ENCODE data around the gene ERICH6B.

Gene ERICH6B

DNA sequence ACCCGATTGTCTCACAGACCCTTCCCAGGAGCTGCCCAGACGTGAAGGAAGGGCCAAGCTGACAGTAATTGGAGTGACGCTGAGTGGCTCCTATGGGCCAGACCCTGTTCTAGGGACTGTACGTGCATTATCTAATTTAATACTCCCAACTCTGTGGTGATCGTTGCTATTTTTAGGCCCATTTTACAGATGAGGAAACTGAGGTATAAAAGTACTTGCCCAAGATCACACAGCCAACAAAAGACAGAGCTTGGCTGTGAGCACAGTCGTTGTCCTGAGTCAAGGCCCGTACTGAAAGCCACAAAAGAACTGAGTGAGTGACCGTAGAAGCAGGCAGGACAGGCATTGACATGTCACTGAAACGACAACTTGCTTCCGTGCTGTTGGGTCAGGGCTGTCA is 74.7 kb downstream of the ERICH6B start:
- DNase-seq = no peak

DNA sequence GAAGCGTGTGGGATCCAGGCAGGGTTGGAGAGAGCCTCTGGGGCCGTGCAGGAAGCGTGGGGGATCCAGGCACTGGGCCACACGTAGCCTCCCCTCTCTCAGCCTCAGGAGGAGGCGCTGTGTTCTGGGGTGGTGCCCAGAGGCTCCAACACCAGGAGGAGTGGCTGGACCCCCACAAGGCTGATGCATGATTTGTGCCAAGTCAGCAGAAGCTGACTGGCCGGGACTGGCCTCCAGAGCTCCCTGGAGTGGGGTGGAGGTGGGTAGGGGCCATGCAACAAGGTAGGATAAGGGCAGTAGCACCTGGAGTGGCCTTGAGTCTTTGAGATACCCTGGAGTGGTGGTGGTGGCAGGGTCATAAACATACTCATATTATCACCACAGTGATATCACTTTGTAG is 75.3 kb downstream of the ERICH6B start:
- no peak for DNase-seq

GRCh38 chr13:45538382-45538781 is 77.2 kb downstream of the ERICH6B start:
- no peak for DNase-seq

GRCh38 chr13:45537516-45537915 is 78.0 kb downstream of the ERICH6B start:
- no peak for DNase-seq

DNA sequence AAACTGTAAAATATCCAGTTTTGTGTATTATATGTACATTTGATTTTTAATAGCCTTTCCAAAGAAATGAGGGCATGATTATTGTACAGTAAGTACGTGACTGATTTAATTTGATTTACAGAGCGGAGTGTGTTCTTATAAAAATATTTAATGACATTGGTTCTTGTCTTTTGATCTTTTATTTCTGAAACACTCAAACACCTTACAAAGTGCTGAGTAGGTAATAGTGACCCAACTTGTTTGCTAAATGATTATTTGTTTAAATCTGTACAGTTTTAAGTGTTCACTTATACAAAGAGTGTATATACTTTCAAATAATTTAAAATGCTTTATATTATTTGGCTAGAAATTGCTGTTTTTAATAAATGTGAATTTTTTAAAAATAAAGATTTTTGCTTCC is 79.3 kb downstream of the ERICH6B start:
- no peak for DNase-seq

DNA sequence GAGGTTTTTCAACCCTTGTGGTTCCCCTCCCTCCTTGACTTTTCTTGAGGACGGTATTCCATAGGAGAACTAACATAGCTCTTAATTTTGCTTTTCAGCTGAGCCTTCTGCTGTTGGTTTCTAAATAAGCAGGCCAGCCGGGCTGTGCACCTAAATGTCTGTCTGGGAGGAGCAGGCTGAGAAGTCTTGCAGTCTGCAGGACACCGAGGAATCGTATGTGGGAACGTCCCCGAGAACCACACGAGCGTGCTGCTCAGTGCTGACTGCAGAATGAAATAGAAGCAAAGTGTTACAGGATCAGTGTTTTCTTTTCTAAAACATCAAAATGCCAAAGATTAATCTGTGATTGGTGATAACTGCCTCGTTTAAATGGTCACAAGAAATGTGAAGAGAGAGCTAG is 80.9 kb downstream of the ERICH6B start:
- no peak for DNase-seq

- DNase-seq = no peak
Observed at GRCh38 chr13:45529758-45530157, 85.8 kb downstream of the ERICH6B start.

DNA sequence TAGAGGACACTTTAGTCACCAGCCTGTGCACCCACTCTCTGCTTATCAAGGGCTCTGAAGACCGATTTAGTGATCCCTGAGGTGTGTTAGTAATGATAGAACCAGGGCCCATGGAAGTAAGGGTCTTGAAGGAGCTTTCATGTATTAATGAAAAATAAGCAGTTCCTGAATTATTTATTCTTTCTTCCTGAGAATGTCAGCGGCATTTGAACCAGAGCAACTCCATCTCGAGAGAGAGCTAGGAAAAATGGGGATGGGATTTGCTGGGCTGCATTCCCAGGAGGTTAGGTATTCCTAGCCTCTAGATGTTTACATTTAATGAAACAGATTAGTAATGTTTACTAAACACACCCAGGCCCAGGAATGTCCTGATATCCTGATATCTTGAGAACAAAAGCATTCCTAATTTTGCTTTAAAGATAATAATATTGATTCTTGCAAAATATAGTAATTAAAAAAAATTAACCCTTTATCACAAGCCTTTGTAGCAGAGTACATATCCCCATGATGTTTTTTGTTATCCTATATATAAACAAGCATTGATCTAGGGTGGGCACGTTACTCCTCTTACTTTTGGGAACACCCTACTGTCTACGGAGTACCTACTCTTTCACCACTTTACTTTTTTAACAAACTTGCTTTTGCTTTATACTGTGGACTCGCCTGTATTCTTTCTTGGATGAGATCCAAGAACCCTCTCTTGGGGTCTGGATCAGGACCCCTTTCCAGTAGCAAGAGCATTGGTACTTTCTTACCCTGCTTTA is 87.7 kb downstream of the ERICH6B start:
- DNase-seq = no peak

GRCh38 chr13:45522571-45522970 is 93.0 kb downstream of the ERICH6B start:
- no peak for DNase-seq

- no peak for DNase-seq
Observed at GRCh38 chr13:45521297-45521696, 94.2 kb downstream of the ERICH6B start.

DNA sequence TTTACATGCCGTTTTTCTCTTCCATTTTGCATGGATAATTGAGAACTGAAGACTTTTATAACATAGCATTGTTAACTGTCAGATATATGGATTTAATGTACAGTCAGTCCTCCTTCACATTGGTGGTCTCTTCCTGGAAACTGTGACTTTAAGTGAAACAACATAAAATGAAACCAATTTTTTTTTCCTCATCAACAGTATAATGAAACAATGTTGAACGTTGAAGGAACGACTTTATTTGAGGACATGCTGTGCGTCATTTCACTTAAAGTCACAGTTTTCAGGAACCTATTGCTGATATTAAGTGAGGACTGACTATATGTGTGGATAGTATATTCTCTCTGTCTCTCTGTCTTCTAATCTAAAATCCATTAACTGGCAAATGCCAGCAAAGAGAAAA is 96.0 kb downstream of the ERICH6B start:
- DNase-seq = no peak

GRCh38 chr13:45518525-45519245 is 96.9 kb downstream of the ERICH6B start:
- no peak for DNase-seq

DNA sequence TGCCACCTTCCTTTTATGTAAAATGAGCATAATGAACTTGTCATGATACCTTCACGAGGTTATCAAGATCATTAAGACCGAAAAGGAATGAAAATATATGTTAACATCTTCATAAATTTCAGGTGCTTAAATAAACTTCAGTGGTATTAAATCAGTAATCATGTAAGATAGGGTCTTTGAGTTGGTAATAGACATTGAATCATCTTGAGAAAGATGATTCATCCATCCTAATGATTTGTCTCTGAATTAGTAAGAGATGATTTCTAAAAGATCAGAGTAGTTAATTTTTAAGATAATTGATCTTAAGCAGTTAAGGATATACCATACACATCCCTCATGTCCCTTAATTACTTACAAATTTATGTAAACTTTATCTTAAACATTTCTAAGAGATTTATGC is 98.8 kb downstream of the ERICH6B start:
- no peak for DNase-seq

DNA sequence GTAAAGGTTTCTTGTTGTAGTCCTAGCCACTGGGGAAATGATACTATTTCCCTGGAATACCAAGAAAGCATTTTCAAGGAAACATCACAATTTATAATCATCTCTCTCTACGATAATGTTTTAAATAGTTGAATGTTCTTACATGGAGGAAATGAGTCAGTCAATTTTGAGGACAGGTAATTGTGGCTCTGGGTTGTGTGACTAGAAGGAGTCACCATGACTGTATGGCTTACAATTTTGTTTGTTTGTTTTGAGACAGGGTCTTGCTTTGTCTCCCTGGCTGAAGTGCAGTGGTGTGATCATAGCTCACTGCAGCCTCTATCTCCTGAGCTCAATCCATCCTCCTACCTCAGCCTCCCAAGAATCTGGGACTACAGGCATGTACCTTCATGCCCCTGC is 103.4 kb downstream of the ERICH6B start:
- DNase-seq = no peak

DNA sequence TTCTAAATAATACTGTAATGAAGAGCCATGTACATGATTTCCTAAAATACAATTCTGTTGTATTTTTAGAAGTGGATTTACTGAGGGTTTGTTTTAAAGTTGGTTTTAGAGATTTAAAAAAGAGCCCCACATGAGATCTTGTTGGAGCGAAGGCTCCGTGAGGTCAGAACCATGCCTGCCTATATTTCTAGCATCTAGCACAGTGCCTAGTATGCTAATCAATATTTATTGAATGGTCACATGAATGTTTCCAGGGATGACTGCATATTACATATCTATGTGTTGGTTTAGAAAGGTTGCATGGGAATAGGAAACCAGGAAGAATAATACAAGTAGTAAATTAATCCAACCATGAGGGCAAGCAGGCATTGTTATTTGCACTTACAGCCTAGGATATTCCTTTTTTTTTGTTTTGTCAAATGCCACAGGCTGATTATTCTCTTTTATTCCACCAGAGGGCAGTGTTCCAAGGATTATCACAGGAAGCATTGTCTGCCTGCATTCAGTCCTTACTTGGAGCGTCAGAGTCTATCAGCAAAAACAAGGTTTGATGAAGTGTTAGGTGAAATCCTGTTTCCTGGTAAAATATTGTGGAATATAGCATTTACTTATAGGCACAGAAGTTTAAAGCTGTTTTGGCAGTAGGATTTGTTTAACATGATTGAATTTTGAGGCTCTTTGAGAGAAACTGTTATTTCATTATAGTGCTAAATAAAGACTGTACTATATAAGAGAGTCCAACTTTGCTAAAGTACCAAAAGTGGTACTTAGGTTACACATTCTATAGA is 104.0 kb downstream of the ERICH6B start:
- no peak for DNase-seq

- DNase-seq = no peak
Observed at GRCh38 chr13:45510672-45511071, 104.9 kb downstream of the ERICH6B start.

- no peak for DNase-seq
Observed at GRCh38 chr13:45508776-45509175, 106.8 kb downstream of the ERICH6B start.

DNA sequence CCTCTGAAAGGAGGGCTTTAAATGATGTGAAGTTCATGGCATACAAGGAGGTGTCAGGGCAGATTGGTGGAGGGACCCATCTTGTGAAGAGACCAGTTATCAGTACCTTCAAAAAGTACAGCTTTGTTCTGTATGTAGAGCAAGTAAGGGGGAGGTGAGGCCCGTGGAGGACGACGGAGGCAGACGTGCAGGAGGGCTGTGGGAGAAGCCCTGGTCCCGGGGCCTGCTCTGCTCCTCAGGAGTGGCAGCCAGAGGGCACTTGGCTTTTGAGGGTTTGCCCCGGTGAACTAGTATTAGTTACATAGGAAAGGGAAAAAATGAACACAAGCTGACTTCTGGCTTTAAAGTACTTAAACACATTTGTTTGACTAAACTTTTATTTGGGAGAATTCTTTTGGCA is 108.7 kb downstream of the ERICH6B start:
- DNase-seq = no peak

- no peak for DNase-seq
Observed at GRCh38 chr13:45503658-45504057, 111.9 kb downstream of the ERICH6B start.

DNA sequence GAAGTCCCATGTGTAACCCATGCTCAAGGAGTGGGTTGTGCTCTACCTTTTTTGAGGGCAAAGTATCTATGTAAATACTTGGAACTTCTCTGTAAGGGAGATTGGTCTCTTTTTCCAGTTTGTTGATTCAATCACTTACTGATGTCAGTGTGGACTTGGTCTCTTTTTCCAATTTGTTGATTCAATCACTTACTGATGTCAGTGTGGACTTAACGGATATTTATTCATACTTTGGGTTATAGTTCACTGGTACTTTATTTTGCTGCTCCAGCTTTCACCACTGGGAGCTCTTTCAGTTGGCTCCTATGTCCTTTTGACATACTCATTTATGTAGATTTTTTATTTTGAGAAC is 114.4 kb downstream of the ERICH6B start:
- DNase-seq = no peak

- no peak for DNase-seq
Observed at GRCh38 chr13:45500492-45501174, 114.9 kb downstream of the ERICH6B start.

DNA sequence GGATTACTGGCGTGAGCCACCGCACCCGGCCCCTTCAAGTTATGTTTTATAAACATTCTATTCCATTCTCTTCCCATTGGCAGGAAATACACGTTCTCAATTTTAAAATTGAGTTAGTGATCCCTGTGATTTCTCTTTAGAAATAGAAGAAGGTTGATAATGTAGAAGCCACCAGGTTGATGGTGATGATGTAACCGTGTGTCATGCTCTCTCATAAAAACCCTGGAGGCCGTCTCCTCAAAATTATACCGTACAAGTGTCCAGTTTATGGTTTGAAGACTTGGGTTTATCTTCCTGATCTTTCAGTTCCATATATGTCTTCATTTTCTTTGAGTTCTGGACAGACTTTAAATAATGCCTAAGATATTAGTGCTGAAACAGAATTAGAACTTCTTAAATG is 118.6 kb downstream of the ERICH6B start:
- no peak for DNase-seq

- DNase-seq = no peak
Observed at GRCh38 chr13:45492538-45492937, 123.0 kb downstream of the ERICH6B start.

Measured in GOT3 (cell line).